GM19351 (cell line): Measurements from ENCODE around the gene STIL.
A peak's percentile ranks its signal among the peaks of the same experiment; 100 is the strongest.
"Not testable (repeated sequence)": the region's sequence is repeated elsewhere in the genome, so short reads cannot be mapped to it uniquely, and the experiment has no call there.

ENCODE experiments used
- ATAC-seq: cut with Tn5 transposase; IDR thresholded peaks from one replicate; pipeline ENCODE4 v1.9.1; 2021; ENCODE audit warnings: mild to moderate bottlenecking, moderate library complexity; ENCODE audit not compliant: unreplicated experiment

Gene STIL

GRCh38 chr1:47313915-47314664, at the start of gene STIL:
Gene STIL, minus strand, starts transcription at chr1:47314147. Its CDS starts 3,828 bp downstream, at chr1:47310319.
- peak; percentile 95 for ATAC-seq

GRCh38 chr1:47362828-47363227, 48.9 kb upstream of the STIL start:
- no peak for ATAC-seq

GRCh38 chr1:47361380-47361779, 47.4 kb upstream of the STIL start:
- no peak for ATAC-seq

- ATAC-seq = peak; percentile 97
Measured at GRCh38 chr1:47351305-47351704, 37.4 kb upstream of the STIL start.

GRCh38 chr1:47348246-47348645, 34.3 kb upstream of the STIL start:
- no peak for ATAC-seq

GRCh38 chr1:47347735-47348134, 33.8 kb upstream of the STIL start:
- ATAC-seq = no peak

GRCh38 chr1:47346979-47347378, 33.0 kb upstream of the STIL start:
- not testable (repeated sequence) for ATAC-seq

- no peak for ATAC-seq
Measured at GRCh38 chr1:47340227-47340626, 26.3 kb upstream of the STIL start.

- ATAC-seq = no peak
Measured at GRCh38 chr1:47338249-47339077, 24.5 kb upstream of the STIL start.

- no peak for ATAC-seq
Measured at GRCh38 chr1:47337350-47337749, 23.4 kb upstream of the STIL start.

GRCh38 chr1:47334765-47335435, 21.0 kb upstream of the STIL start:
- ATAC-seq = no peak

- ATAC-seq = peak; percentile 81
Measured at GRCh38 chr1:47333922-47334764, 20.2 kb upstream of the STIL start.

- ATAC-seq = peak; percentile 79
Measured at GRCh38 chr1:47333578-47333921, 19.6 kb upstream of the STIL start, which contains the start of gene CMPK1. Gene CMPK1, plus strand, starts transcription at chr1:47333790. Its CDS starts 156 bp downstream, at chr1:47333946.

GRCh38 chr1:47332779-47333577, 19.0 kb upstream of the STIL start:
- ATAC-seq = no peak

- no peak for ATAC-seq
Measured at GRCh38 chr1:47331875-47332274, 17.9 kb upstream of the STIL start.

- ATAC-seq = no peak
Measured at GRCh38 chr1:47330212-47330611, 16.3 kb upstream of the STIL start.

- ATAC-seq = no peak
Measured at GRCh38 chr1:47328992-47329391, 15.0 kb upstream of the STIL start.

- no peak for ATAC-seq
Measured at GRCh38 chr1:47326271-47326670, 12.3 kb upstream of the STIL start.

GRCh38 chr1:47325528-47325927, 11.6 kb upstream of the STIL start:
- ATAC-seq = no peak

GRCh38 chr1:47324682-47325081, 10.7 kb upstream of the STIL start:
- no peak for ATAC-seq
